Frontal cortex (tissue), 4 donors: ENCODE data around the gene JUN. TPM values are rescaled to one million over a fixed set of nuclear protein-coding genes. Genes with fewer than 3 reads are reported as not detected.
"Not testable (repeated sequence)": the region's sequence is repeated elsewhere in the genome, so short reads cannot be mapped to it uniquely, and the experiment has no call there.

Experiments
- DNase-seq, 2 donors: peaks; one replicate each; pipeline ENCODE4 v3.0.0; 2012; ENCODE audit warnings: low spot score in 2 of 2
- FAIRE-seq: peaks from 2 replicates; lab custom pipeline; 2012; peaks lifted over from hg19 to GRCh38; lab: Jason Lieb, UNC
- total RNA-seq: library from RNA; depleted of rRNA; stranded (reverse); fragments of >200 nt; gene quantifications from one replicate; pipeline ENCODE4 v1.2.3, GENCODE V29; 2014
- donor health status: control.
- donor health status: control.
- donor health status: control.

The JUN gene
- total RNA-seq, 1 donor from 2014 or later = 51.8 TPM

DNA sequence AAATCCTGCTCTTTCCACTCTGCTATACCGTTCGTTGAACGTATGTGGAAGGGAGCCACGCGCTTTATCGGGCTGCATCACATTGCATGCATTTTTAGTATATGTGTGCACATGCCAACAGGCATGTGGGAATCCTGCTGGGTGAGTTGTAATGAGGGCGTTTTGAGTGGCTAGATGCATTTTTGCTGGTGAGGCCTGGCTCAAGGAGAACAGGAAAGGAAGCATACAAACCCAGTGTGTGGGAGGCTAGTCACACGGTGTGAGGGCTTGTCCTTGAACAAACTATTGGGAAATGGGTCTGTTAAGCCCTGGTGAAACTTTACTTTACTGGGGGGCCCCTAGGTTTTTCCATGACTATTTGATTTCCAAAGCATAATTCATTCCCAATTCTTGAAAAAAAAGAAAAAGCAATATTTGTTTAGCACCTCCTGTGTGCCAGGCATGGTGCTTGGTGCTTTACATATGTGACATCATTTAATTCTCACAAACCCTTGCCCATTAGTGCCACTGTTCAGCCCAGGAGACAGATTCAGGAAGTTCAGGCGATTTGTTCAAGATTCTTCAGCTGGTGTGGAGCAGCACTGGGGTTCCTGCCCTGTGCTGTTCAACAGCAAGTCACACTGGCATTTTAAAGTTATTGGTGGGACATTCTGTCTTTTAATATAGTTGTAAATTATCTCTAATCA lies 25.6 kb upstream of the JUN start:
- FAIRE-seq (no peak), DNase-seq (no peak)

DNA sequence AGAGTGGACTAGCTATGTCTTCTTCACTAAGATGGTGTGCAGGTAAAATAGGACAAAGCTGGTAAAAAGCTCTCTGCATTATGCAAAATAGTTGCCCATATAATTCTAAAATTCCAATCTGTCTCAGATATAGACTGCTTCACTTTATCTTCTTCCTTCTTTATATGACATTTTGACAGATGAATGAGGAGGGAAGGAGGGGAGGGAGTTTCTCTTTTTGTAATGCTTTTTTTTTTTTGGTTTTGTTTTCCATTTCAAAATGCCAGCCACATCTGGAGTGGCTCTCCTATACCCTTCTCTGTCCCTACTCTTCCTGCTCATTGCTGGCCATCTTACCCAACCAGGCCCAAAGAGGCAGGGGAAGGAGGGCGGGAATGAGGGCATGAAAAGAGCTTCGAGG lies 24.2 kb upstream of the JUN start:
- FAIRE-seq (no peak), DNase-seq (no peak)

DNA sequence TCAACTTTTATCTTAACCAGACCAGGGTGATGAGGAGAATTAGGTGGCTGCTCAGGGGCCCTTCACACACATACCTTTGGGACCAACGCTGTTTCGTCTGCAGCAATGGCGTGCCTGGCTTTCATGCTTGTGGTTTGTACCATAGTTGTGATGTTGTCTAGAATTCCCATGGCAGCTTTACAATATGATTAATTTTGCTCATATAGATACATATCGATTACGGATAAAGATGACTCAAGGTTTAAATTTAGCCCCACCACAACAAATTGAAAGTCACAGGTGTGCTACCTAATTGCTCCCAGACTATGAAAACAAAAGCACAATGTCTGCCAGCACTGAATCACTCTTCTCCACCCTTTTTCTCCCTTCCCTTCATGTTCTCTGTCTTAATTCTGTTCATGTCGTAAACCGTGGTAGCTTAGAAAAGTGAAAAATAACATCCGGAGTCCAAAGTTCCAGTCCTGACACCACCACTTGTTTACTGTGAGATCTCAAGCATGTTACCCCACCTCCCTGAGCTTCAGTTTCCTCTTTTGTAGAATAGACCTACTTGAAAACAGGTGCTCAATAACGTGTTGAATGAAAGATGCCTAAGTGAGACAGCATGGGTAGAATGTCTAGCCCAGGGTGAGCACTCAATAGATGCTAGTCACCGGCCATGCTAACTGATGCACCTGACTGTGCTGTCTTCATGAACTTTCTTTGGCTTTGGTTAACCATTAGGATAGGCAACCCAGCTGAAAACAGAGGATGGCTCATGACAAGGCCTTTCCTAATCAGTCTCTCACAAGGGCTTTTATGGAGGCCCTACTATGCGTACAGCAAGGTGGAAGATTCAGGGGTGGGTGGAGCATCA lies 22.1 kb upstream of the JUN start:
- no peak for FAIRE-seq

GRCh38 chr1:58804853-58805565 lies 21.2 kb upstream of the JUN start:
- no peak for DNase-seq
- FAIRE-seq = no peak

More for the DNA sequence above, 22.1 kb upstream of the JUN start:
- no peak for DNase-seq

DNA sequence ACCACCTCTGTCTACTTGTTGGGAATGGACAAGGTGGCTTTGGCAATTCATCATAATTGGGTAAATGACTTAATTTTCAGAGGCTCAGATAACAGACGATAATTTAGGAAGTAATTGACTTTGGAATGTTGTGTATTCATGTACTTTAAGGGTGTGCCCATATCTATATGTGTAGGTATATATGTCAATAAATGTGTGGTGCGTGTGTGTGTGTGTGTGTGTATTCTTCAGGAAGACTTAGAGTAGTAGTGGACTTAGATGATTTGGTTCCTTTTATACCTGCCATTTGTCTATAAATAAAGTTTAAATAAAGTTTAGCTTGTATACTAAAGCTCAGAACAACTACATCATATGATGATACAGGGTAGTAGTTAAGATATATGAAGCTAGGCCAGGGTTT lies 20.0 kb upstream of the JUN start:
- DNase-seq = no peak
- FAIRE-seq = no peak

DNA sequence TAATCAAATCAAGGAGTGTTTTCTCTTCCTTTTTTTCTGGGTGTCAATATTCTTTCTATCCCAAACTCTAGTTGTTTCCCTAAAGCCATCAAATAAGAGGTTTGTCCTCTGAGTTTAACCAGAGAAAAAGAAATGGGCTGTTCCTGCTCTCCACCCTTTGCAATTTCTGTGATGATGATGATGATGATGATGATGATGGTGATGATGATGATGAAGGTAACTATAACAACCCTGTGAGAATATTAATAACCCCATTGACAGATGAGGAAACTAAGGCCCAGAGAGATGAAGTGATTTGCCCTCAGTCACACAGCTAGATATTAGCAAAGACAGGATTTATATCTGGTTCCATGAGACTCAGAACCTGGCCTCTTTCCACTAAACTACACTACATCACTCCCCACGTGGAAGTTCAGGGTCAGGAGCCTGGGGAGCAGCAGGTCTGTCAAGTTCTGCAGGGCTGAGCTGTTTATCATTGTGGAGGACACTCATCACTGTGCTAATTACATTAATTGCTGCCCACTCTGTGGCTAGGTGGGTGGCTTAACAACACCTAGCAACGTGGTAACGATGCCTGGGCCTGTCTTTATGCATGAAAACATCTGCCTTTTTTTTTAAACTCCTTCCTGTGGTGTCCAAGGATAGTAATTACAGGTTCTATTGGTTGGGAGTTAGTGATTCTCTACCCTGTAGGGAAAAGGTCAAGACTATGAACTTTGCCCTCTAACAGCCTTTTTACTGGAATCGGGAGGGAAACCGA lies 19.0 kb upstream of the JUN start:
- FAIRE-seq (no peak), DNase-seq (no peak)

GRCh38 chr1:58801286-58801685 lies 17.4 kb upstream of the JUN start:
- not testable (repeated sequence) for FAIRE-seq, DNase-seq

DNA sequence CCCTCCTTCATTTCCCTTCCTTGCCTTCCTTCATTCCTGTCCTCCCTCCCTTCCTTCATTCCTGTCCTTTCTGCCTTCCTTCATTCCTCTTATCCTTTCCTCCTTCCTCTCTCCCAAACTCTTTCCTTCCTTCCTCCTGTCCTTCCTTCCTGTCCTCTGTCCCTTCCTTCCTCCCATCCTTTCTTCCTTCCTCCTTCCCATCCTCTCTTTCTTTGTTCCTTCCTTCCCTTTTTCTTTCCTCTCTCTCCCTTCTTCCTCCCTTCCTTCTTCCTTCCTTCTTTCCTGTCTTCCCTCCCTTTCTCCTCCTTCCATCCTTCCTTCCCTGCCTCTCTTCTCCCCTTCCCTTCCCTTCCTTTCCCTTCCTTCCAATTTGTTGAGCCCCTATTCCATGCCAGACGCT lies 15.8 kb upstream of the JUN start:
- FAIRE-seq (no peak), DNase-seq (no peak)

GRCh38 chr1:58798910-58799442 lies 15.1 kb upstream of the JUN start:
- no peak for DNase-seq

DNA sequence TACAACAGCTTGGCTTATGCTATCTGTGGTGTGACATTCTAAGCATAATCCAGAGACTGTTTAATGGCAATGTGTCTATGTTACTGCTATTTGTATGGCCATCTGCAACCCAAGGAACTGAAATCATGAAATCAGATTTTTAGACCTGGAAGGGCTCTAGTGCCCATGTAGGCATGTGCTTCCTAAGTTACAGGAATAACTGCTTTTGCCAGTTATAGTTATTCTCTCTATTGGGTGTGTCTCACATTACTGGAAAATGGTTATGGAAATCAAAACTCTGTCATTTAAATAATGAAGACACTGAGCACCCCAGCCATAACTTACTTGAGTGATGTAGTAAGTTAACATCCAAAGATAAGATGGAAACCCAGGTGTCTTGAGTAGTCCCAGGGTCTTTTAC lies 12.6 kb upstream of the JUN start:
- no peak for DNase-seq
- no peak for FAIRE-seq

More at GRCh38 chr1:58798910-58799442, 15.1 kb upstream of the JUN start:
- FAIRE-seq = no peak

DNA sequence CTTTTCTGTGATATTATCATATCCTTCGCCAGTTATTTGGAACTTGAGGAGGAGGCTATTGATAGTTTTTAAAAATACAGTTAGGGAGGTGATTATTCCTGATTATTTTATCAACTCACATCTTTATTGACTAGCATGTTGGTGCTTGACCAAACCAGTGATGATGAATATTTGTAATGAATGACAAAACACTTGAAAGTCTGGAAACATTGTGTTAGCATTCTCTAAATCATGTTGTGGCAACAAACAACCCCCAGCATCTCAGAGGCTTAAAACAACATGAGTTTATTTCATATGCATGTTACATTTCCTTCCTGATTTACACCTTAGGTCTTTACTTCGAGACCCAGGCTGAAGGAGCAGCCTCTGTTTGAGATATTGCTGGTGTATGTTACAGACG lies 10.7 kb upstream of the JUN start:
- FAIRE-seq (no peak), DNase-seq (no peak)

GRCh38 chr1:58792846-58793245 lies 9.0 kb upstream of the JUN start:
- DNase-seq (no peak), FAIRE-seq (no peak)

DNA sequence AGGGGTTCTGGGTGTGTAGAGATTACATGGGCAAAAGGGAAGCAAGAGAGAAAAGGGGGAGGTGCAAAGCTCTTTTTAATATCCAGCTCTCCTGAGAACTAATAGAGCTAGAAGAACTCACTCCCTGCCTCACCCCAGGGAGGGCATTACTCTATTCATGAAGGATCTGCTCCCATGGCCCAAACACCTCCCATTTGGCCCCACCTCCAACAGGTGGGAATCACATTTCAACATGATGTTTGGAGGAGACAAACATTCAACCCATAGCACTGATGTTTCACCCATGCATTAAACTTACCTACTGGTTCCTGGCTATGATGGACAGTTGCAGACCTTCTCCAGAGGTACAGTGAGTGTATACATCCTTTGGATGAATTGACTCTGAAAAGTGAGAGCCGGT lies 7.3 kb upstream of the JUN start:
- no peak for DNase-seq
- no peak for FAIRE-seq

GRCh38 chr1:58789996-58790660 lies 6.3 kb upstream of the JUN start:
- no peak for DNase-seq
- FAIRE-seq = no peak

GRCh38 chr1:58789322-58789856 lies 5.5 kb upstream of the JUN start:
- FAIRE-seq (no peak), DNase-seq (no peak)

GRCh38 chr1:58788259-58788658 lies 4.4 kb upstream of the JUN start:
- DNase-seq (no peak), FAIRE-seq (no peak)

GRCh38 chr1:58786927-58787245 lies 3.0 kb upstream of the JUN start:
- FAIRE-seq (no peak), DNase-seq (no peak)

DNA sequence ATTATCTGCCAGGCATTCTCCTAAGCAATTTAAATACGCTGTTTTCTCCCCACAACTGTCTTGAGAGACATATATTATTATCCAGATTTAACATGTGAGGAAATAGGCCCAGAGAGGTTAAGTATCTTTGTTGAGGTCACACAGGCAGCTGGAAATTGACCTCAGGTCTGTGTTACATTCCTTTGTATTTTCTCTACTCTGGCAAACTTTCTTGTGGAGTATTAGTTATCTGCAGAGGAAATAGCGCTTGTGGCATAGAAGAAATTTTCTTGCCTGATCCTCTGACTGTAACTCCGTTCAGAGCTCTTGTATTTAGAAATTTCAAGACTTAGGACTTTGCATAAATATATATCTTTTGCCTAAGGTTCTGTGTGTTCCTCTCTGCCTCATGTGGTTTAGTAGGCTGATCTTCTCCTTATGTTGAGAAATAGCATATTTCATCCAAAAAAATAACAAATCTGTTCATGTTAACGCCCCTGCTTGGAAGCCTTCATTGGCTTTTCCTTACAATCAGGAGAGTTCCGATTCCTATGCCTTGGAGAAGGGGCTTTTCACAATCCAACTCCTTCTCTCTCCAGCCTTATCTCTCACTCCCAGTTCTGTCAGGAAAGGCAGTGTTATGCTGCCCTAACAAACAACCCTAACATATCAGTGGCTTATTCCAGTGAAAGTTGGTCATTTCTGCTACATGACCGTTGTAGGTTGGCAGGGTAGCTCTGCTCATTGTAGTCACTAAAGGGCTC lies 2.5 kb upstream of the JUN start:
- DNase-seq (no peak), FAIRE-seq (no peak)
